Upper lobe of right lung (tissue), 1 donor: ENCODE measurements around the gene ZNF23. TPM values are rescaled to one million over a fixed set of nuclear protein-coding genes. Genes with fewer than 3 reads are reported as not detected.

Experiments
- ATAC-seq: fragments of 200-7000 bp; cut with Tn5 transposase; one replicate; pipeline ENCODE4 v1.9.1; 2020; ENCODE audit warnings: mild to moderate bottlenecking, moderate library complexity
- DNase-seq: peaks from one replicate; pipeline ENCODE4 v3.0.0-alpha.2; 2020
- H3K27ac ChIP-seq: fragments of 200-600 bp; one replicate; pipeline ENCODE4 v1.8.0; 2022
- H3K27me3 ChIP-seq: fragments of 200-600 bp; one replicate; pipeline ENCODE4 v1.8.0; 2022; ENCODE audit warnings: mild to moderate bottlenecking
- H3K36me3 ChIP-seq: fragments of 200-600 bp; one replicate; pipeline ENCODE4 v1.8.0; 2022
- H3K4me1 ChIP-seq: fragments of 200-600 bp; one replicate; pipeline ENCODE4 v1.8.0; 2022
- H3K4me3 ChIP-seq: fragments of 200-600 bp; one replicate; pipeline ENCODE4 v1.8.0; 2022; ENCODE audit warnings: mild to moderate bottlenecking
- H3K9me3 ChIP-seq: fragments of 200-600 bp; one replicate; pipeline ENCODE4 v1.8.0; 2022
- intact Hi-C: fragments of 100-400 bp; cut with DNase I; formaldehyde crosslinking; loops from one replicate; pipeline ENCODE4 v1.11.0; 2022
- total RNA-seq: library from RNA; stranded (reverse); fragmentation: NEBNext Ultra II Directional; extraction: Animal tissue kit (Norgen Biotek cat#: 25700); gene quantifications from one replicate; pipeline ENCODE4 v1.2.1, GENCODE V29; 2021
- TF ChIP-seq, protein P1 (sequence below): fragments of 200-600 bp; IDR thresholded peaks from one replicate; pipeline ENCODE4 v1.8.0; 2022; ENCODE audit warnings: antibody characterized with exemption
- donor health status: DM: no; HTN: yes; CAD: no; lungs with severe emphysema.

The ZNF23 gene
- total RNA-seq, 1 donor from 2014 or later = 7.3 TPM

DNA sequence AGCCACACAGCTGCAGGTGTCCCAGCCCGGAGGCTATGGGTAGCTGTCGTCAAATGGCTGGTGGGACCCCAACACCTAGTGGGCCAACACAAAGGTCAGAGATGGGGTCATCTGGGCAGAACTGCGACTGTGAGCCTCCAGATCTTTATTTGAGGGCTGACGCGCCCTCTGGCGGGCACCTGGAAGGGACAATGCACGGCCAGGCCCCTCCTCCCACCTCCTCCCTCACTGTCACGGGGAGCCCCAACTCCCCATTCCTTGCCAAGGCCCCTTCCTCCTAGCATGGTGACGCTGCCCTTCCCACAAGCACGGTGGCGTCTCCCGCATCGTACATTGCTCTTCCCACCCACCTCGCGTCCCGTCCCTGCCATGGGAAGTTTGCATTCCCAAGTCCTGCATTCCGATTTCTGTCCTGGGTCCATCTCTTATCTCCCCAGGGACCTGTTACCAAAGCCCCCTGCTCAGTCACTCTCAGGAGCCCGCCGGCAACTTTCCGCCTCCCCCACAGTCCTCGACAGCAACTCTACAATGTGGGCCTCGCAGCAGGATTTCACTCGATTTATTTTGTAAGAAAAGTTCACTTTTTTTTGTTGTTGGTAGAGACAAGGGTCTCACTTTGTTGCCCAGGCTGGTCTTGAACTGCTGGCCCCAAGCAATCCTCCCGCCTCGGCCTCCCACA, 21.2 kb downstream of the ZNF23 start:
- Histone ChIP-seq H3K9me3 (peaks cover 10% of the 10 kb centered on the region), H3K27me3 (no peaks in the 10 kb centered on the region), H3K36me3 (no peaks in the 10 kb centered on the region), H3K27ac (no peak overlapping the region), H3K4me1 (no peaks in the 10 kb centered on the region), H3K4me3 (no peak overlapping the region)
- no peak for DNase-seq
- intact Hi-C loops = no loop called here
- TF ChIP-seq, protein P1, sequence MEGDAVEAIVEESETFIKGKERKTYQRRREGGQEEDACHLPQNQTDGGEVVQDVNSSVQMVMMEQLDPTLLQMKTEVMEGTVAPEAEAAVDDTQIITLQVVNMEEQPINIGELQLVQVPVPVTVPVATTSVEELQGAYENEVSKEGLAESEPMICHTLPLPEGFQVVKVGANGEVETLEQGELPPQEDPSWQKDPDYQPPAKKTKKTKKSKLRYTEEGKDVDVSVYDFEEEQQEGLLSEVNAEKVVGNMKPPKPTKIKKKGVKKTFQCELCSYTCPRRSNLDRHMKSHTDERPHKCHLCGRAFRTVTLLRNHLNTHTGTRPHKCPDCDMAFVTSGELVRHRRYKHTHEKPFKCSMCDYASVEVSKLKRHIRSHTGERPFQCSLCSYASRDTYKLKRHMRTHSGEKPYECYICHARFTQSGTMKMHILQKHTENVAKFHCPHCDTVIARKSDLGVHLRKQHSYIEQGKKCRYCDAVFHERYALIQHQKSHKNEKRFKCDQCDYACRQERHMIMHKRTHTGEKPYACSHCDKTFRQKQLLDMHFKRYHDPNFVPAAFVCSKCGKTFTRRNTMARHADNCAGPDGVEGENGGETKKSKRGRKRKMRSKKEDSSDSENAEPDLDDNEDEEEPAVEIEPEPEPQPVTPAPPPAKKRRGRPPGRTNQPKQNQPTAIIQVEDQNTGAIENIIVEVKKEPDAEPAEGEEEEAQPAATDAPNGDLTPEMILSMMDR = no peak
- ATAC-seq = no peak

DNA sequence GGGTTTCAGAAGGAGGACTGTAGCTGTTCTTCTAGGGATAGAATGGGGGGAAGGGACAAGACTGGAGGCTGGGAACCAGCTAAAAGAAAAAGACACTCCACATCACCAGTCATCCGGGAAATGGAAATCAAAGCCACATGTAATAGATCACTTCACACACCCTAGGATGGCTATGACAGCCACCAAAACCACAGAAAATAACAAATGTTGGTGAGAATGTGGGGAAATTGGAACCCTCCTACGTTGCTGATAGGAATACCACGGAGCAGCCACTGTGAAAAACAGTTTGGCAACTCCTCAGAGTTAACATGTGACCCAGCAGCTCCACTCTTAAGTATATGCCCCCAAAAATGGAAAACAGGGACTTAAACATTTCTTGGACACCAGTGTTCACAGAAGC, 22.5 kb downstream of the ZNF23 start:
- Histone ChIP-seq H3K27me3 (no peaks in the 10 kb centered on the region), H3K9me3 (peaks cover 3% of the 10 kb centered on the region), H3K4me1 (no peaks in the 10 kb centered on the region), H3K4me3 (no peak overlapping the region), H3K36me3 (no peaks in the 10 kb centered on the region), H3K27ac (no peak overlapping the region)
- intact Hi-C loops = no loop called here
- DNase-seq (no peak), ATAC-seq (no peak)
- TF ChIP-seq, protein P1 = no peak

DNA sequence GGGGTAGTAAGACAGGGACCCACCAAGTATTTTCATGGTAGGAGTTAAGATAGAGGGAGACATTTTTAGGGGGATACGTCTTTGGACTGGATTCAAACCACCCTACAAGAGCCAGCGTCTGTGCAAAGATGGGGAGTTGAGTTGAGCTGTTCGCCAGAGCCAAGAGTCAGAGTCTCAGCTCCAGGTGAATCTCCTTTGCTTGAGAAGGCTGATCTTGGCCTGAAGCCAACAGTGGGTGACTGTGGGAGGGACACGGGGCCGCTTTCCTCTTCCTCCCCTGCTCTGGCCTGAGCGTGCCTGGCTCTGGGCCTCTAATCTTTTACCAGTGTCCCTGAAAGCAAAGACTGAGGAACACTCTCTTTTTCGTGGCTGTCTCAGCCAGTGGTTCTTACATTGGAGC, 25.6 kb downstream of the ZNF23 start:
- no peaks in the 10 kb centered on the region for H3K27me3 ChIP-seq
- TF ChIP-seq, protein P1 = no peak
- no peak overlapping the region for H3K4me3 ChIP-seq
- DNase-seq = no peak
- no peaks in the 10 kb centered on the region for H3K9me3 ChIP-seq
- H3K36me3 ChIP-seq = no peaks in the 10 kb centered on the region
- ATAC-seq = no peak
- no peak overlapping the region for H3K27ac ChIP-seq
- intact Hi-C loops = no loop called here
- no peaks in the 10 kb centered on the region for H3K4me1 ChIP-seq

GRCh38 chr16:71432906-71433305, 29.1 kb downstream of the ZNF23 start:
- peaks cover 10% of the 10 kb centered on the region for H3K27me3 ChIP-seq
- H3K9me3 ChIP-seq = no peaks in the 10 kb centered on the region
- intact Hi-C loops = no loop called here
- ATAC-seq = no peak
- H3K4me3 ChIP-seq = no peak overlapping the region
- no peaks in the 10 kb centered on the region for H3K36me3 ChIP-seq
- no peaks in the 10 kb centered on the region for H3K4me1 ChIP-seq
- DNase-seq = no peak
- TF ChIP-seq, protein P1 = no peak
- H3K27ac ChIP-seq = no peak overlapping the region

GRCh38 chr16:71431991-71432390, 30.1 kb downstream of the ZNF23 start:
- H3K27me3 ChIP-seq = peaks cover 10% of the 10 kb centered on the region
- no peaks in the 10 kb centered on the region for H3K4me1 ChIP-seq
- DNase-seq (no peak), ATAC-seq (peak; percentile 10)
- TF ChIP-seq, protein P1 = no peak
- no peak overlapping the region for H3K4me3 ChIP-seq
- no peaks in the 10 kb centered on the region for H3K9me3 ChIP-seq
- no peak overlapping the region for H3K27ac ChIP-seq
- intact Hi-C loops = no loop called here
- no peaks in the 10 kb centered on the region for H3K36me3 ChIP-seq

GRCh38 chr16:71431176-71431575, 30.9 kb downstream of the ZNF23 start:
- TF ChIP-seq, protein P1 = no peak
- DNase-seq (no peak), ATAC-seq (no peak)
- Histone ChIP-seq H3K9me3 (no peaks in the 10 kb centered on the region), H3K27ac (no peak overlapping the region), H3K4me1 (no peaks in the 10 kb centered on the region), H3K36me3 (no peaks in the 10 kb centered on the region), H3K27me3 (peaks cover 11% of the 10 kb centered on the region), H3K4me3 (no peak overlapping the region)
- intact Hi-C loops = no loop called here
